GM12891 (cell line): Measurements from ENCODE around the gene KIF4A.

Source experiments
- POLR2A ChIP-seq: IDR thresholded peaks from 2 replicates; pipeline ENCODE4 v1.6.1; 2011; ENCODE audit warnings: low read depth, low read length, control low read depth
- POLR2AphosphoS5 ChIP-seq: IDR thresholded peaks from 2 replicates; pipeline ENCODE4 v1.6.1; 2011; ENCODE audit warnings: low read depth, low read length, control low read depth
- SPI1 ChIP-seq: IDR thresholded peaks from 2 replicates; pipeline ENCODE4 v1.6.1; 2011; ENCODE audit warnings: low read depth, low read length, control low read depth

GRCh38 chrX:70338290-70338689 lies 48.4 kb downstream of the KIF4A start:
- no peak for TF ChIP-seq POLR2A
- no peak for TF ChIP-seq SPI1
- TF ChIP-seq POLR2AphosphoS5 = no peak
